Umbilical cord (tissue), 2 donors: ENCODE results near the gene TNFRSF11A. TPM values are rescaled to one million over a fixed set of nuclear protein-coding genes. Genes with fewer than 3 reads are reported as not detected.
A peak's percentile ranks its signal among the peaks of the same experiment; 100 is the strongest.

Experiments
- DNase-seq: peaks from one replicate; pipeline ENCODE4 v3.0.0-alpha.2; 2015; ENCODE audit warnings: low spot score
- total RNA-seq: library from RNA; depleted of rRNA; stranded (reverse); fragments of >200 nt; gene quantifications from one replicate; pipeline ENCODE4 v1.2.3, GENCODE V29; 2014; ENCODE audit warnings: low replicate concordance; ENCODE audit not compliant: insufficient read depth

The TNFRSF11A gene
- total RNA-seq, 1 donor from 2014 or later, result 8.7 TPM

- no peak for DNase-seq
Measured at GRCh38 chr18:62413206-62413605, 88.1 kb downstream of the TNFRSF11A start.

- DNase-seq, result no peak
Measured at GRCh38 chr18:62418258-62418657, 93.1 kb downstream of the TNFRSF11A start.

GRCh38 chr18:62420151-62420512, 95.0 kb downstream of the TNFRSF11A start:
- DNase-seq, result no peak

GRCh38 chr18:62420513-62421209, 95.6 kb downstream of the TNFRSF11A start:
- peak; percentile 66 for DNase-seq

GRCh38 chr18:62425465-62426190, 100.5 kb downstream of the TNFRSF11A start:
- DNase-seq, result peak; percentile 98

- no peak for DNase-seq
Measured at GRCh38 chr18:62426191-62426488, 101.0 kb downstream of the TNFRSF11A start.

GRCh38 chr18:62432176-62432575, 107.1 kb downstream of the TNFRSF11A start:
- DNase-seq, result no peak

GRCh38 chr18:62434798-62435197, 109.7 kb downstream of the TNFRSF11A start:
- DNase-seq, result no peak

GRCh38 chr18:62435435-62436031, 110.4 kb downstream of the TNFRSF11A start:
- no peak for DNase-seq

GRCh38 chr18:62436636-62437234, 111.6 kb downstream of the TNFRSF11A start:
- no peak for DNase-seq

- peak; percentile 78 for DNase-seq
Measured at GRCh38 chr18:62437235-62438017, 112.3 kb downstream of the TNFRSF11A start.

- DNase-seq, result peak; percentile 24
Measured at GRCh38 chr18:62438018-62438329, 112.9 kb downstream of the TNFRSF11A start.

GRCh38 chr18:62438402-62438801, 113.3 kb downstream of the TNFRSF11A start:
- DNase-seq, result no peak

- no peak for DNase-seq
Measured at GRCh38 chr18:62438866-62439265, 113.8 kb downstream of the TNFRSF11A start.

Other genes starting within 250 kb of the TNFRSF11A start
- gene PIGN, start 138.3 kb upstream of the TNFRSF11A start, total RNA-seq, result 43.3 TPM
- 45.5 TPM for gene RELCH, start 138.1 kb upstream of the TNFRSF11A start, total RNA-seq
- 7.2 TPM for gene ZCCHC2, start 197.7 kb downstream of the TNFRSF11A start, total RNA-seq